OCI-LY3 (cell line): ENCODE data around the gene LGALS7B.

ENCODE experiments used
- H2AFZ ChIP-seq: fragments of 200-600, 300-600 bp; shearing (Covaris generic); 2 replicates; pipeline ENCODE4 v1.6.0; 2014; ENCODE audit warnings: antibody characterized with exemption, low read depth, low read length
- H3K27ac ChIP-seq: fragments of 200-600, 300-600 bp; sonication (generic); 2 replicates; pipeline ENCODE4 v1.5.1; 2014; ENCODE audit warnings: mild to moderate bottlenecking, low read length, moderate library complexity, mixed read lengths
- H3K27me3 ChIP-seq: fragments of 200-600, 300-600 bp; sonication (generic); 2 replicates; pipeline ENCODE4 v1.6.1; 2014; ENCODE audit warnings: low read depth, low read length, mixed read lengths
- H3K36me3 ChIP-seq: fragments of 200-600, 300-600 bp; sonication (generic); replicated peaks from 2 replicates; pipeline ENCODE3; 2014; ENCODE audit warnings: low read depth, low read length, mixed read lengths
- H3K4me1 ChIP-seq: fragments of 300-600, 200-600 bp; sonication (generic); 2 replicates; pipeline ENCODE4 v1.6.1; 2014; ENCODE audit warnings: low read length, mixed read lengths
- H3K4me2 ChIP-seq: fragments of 200-600, 300-600 bp; sonication (generic); 2 replicates; pipeline ENCODE4 v1.6.1; 2014; ENCODE audit warnings: low read length, mixed read lengths
- H3K4me3 ChIP-seq: fragments of 300-600, 200-600 bp; sonication (generic); 2 replicates; pipeline ENCODE4 v1.5.1; 2014; ENCODE audit warnings: antibody characterized with exemption, mild to moderate bottlenecking, low read length, moderate library complexity
- H3K79me2 ChIP-seq: fragments of 300-600, 200-600 bp; shearing (Covaris generic); 2 replicates; pipeline ENCODE4 v1.6.1; 2014; ENCODE audit warnings: mild to moderate bottlenecking, low read length, mixed read lengths
- H3K9ac ChIP-seq: fragments of 300-600, 200-600 bp; shearing (Covaris generic); 2 replicates; pipeline ENCODE4 v1.6.0; 2014; ENCODE audit warnings: mild to moderate bottlenecking, low read length, moderate library complexity
- H3K9me3 ChIP-seq: fragments of 200-600, 300-600 bp; shearing (Covaris generic); 2 replicates; pipeline ENCODE4 v1.6.1; 2014; ENCODE audit warnings: low read length, mixed read lengths; ENCODE audit not compliant: insufficient read depth
- H4K20me1 ChIP-seq: fragments of 200-600, 300-600 bp; sonication (generic); 2 replicates; pipeline ENCODE4 v1.6.1; 2016; ENCODE audit warnings: low read length, mixed read lengths; ENCODE audit not compliant: insufficient read depth
- EZH2phosphoT487 ChIP-seq: fragments of 200-600 bp; shearing (Covaris generic); IDR thresholded peaks from 2 replicates; pipeline ENCODE4 v1.6.1; 2018; ENCODE audit warnings: antibody characterized with exemption, mixed run types, low read depth
- TF ChIP-seq, protein P1 (sequence below): fragments of 200-600, 300-600 bp; sonication (generic); IDR thresholded peaks from 2 replicates; pipeline ENCODE4 v1.5.1; 2014; ENCODE audit warnings: antibody characterized with exemption, low read length, low read depth

LGALS7B gene

DNA sequence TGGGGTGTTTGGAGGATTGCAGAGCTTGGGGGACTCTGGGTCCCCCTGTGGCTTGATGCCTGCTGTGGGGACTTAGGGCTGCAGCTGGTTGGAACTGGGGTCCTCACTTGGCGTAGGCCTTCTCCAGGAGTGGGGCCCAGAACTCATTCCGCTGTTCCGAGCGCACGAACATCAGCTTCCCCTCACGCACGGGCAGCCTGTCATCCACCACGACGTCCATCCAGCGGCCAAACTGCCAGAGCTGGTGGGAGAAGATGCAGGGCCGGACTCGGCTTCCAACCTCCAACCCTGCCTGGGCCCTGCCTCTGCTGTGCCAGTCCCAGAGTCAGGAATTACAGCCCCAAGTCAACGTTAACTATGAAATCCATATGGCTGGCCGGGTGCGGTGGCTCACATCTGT, 47.3 kb upstream of the LGALS7B start:
- no peak overlapping the region for H3K4me2 ChIP-seq
- H2AFZ ChIP-seq, result no peak overlapping the region
- no peak overlapping the region for H3K9ac ChIP-seq
- H3K36me3 ChIP-seq, result no peaks in the 10 kb centered on the region
- H3K4me3 ChIP-seq, result no peak overlapping the region
- no peak overlapping the region for H3K27ac ChIP-seq
- no peaks in the 10 kb centered on the region for H3K27me3 ChIP-seq
- TF ChIP-seq EZH2phosphoT487, result no peak
- H3K79me2 ChIP-seq, result no peaks in the 10 kb centered on the region
- H4K20me1 ChIP-seq, result no peaks in the 10 kb centered on the region
- H3K4me1 ChIP-seq, result 0 out of 2 replicates have a peak, but pooled peaks cover under 1% of the 10 kb centered on the region
- H3K9me3 ChIP-seq, result no peaks in the 10 kb centered on the region

DNA sequence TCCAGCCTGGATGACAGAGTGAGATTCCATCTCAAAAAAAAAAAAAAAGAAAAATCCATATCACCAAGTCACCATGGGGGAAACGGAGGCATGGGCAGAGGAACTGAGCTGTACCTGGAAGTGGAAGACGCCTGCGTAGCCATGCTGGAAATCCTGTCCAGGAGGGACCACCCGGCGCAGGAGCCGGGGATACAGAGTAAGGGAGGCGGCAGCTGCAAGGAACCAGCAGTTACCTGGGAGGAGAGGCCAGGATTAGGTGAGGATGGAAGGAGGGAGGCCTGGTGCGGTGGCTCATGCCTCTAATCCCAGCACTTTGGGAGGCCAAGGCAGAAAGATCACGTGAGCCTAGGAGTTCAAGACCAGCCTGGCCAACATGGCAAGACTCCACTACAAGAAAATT, 46.7 kb upstream of the LGALS7B start:
- Histone ChIP-seq H3K4me3 (no peak overlapping the region), H4K20me1 (no peaks in the 10 kb centered on the region), H3K9me3 (no peaks in the 10 kb centered on the region), H3K9ac (no peak overlapping the region), H3K4me1 (no peaks in the 10 kb centered on the region), H3K27me3 (no peaks in the 10 kb centered on the region), H3K27ac (no peak overlapping the region), H2AFZ (no peak overlapping the region), H3K36me3 (no peaks in the 10 kb centered on the region), H3K79me2 (no peaks in the 10 kb centered on the region), H3K4me2 (no peak overlapping the region)
- TF ChIP-seq, protein P1, sequence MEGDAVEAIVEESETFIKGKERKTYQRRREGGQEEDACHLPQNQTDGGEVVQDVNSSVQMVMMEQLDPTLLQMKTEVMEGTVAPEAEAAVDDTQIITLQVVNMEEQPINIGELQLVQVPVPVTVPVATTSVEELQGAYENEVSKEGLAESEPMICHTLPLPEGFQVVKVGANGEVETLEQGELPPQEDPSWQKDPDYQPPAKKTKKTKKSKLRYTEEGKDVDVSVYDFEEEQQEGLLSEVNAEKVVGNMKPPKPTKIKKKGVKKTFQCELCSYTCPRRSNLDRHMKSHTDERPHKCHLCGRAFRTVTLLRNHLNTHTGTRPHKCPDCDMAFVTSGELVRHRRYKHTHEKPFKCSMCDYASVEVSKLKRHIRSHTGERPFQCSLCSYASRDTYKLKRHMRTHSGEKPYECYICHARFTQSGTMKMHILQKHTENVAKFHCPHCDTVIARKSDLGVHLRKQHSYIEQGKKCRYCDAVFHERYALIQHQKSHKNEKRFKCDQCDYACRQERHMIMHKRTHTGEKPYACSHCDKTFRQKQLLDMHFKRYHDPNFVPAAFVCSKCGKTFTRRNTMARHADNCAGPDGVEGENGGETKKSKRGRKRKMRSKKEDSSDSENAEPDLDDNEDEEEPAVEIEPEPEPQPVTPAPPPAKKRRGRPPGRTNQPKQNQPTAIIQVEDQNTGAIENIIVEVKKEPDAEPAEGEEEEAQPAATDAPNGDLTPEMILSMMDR, result no peak
- TF ChIP-seq EZH2phosphoT487, result no peak

DNA sequence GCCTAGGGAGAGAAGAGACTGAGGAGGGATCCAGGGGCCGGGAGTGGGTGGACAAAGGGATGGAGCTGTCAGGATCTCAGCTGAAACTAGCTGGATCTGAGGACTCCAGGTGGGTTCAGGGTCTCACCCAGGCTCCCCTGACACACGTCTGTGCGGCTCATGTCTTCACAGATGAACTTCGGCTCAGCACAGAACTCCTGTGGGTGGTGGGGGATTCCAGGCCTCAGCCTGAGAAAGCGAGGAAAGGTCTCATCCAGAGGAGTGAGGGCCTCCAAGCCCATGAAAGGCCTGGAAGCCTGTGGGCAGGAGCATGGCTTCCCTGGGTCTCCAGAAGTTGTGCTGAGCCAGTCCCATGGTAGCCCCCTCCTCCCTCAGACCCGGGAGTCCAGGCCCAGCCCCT, 46.1 kb upstream of the LGALS7B start:
- H3K79me2 ChIP-seq, result no peaks in the 10 kb centered on the region
- no peaks in the 10 kb centered on the region for H3K36me3 ChIP-seq
- no peaks in the 10 kb centered on the region for H3K4me1 ChIP-seq
- no peaks in the 10 kb centered on the region for H3K27me3 ChIP-seq
- no peaks in the 10 kb centered on the region for H3K9me3 ChIP-seq
- no peak overlapping the region for H3K4me2 ChIP-seq
- H3K27ac ChIP-seq, result no peak overlapping the region
- no peak overlapping the region for H3K4me3 ChIP-seq
- H3K9ac ChIP-seq, result no peak overlapping the region
- TF ChIP-seq EZH2phosphoT487, result no peak
- TF ChIP-seq, protein P1, result no peak
- no peak overlapping the region for H2AFZ ChIP-seq
- H4K20me1 ChIP-seq, result no peaks in the 10 kb centered on the region

DNA sequence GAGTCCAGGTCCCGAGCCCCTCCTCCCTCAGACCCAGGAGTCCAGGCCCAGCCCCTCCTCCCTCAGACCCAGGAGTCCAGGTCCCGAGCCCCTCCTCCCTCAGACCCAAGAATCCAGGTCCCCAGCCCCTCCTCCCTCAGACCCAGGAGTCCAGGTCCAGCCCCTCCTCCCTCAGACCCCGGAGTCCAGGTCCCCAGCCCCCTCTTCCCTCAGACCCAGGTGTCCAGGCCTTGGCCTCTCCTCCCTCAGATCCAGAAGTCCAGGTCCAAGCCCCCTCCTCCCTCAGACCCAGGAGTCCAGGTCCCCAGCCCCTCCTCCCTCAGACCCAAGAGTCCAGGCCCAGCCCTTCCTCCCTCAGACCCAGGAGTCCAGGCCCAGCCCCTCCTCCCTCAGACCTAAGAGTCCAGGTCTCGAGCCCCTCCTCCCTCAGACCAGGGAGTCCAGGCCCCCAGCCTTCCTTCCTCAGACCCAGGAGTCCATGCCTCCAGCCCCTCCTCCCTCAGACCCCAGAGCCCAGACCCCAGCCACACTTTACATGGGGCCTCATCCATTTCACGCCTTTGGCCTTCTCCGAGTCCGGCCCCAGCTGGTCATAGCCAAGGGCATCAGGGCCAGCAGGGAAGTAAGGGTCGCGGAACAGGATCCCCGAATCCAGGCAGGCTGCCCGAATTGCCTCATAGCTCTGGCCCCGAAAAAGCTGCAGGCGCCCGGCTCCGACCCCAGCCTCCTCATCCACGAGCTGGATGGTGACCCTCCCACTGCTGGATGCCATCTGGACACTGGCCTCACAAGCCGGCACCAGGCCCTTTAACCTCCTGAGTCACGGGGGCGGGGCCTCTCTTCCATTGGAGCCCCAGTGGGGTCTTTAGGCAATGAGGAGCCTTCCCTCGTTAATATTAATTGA, 45.4 kb upstream of the LGALS7B start:
- Histone ChIP-seq H4K20me1 (no peaks in the 10 kb centered on the region), H3K27ac (no peak overlapping the region), H3K4me3 (no peak overlapping the region), H3K79me2 (no peaks in the 10 kb centered on the region), H3K4me2 (no peak overlapping the region), H3K27me3 (no peaks in the 10 kb centered on the region), H3K4me1 (no peaks in the 10 kb centered on the region), H3K9me3 (no peaks in the 10 kb centered on the region), H2AFZ (no peak overlapping the region), H3K9ac (no peak overlapping the region), H3K36me3 (no peaks in the 10 kb centered on the region)
- TF ChIP-seq, protein P1, result no peak
- no peak for TF ChIP-seq EZH2phosphoT487
